Cardiac muscle cell (in vitro differentiated cells and primary cell): ENCODE measurements around the gene ARMC9. TPM values are rescaled to one million over a fixed set of nuclear protein-coding genes. Genes with fewer than 3 reads are reported as not detected.

Experiments used
- DNase-seq, 2 donors: peaks; one replicate each; pipeline versions ENCODE4 v3.0.0 to v3.0.0-alpha.2; 2010 to 2017; ENCODE audit warnings: low read depth in 1 of 2, low spot score in 1 of 2
- H3K27ac ChIP-seq: fragments of 200-600 bp; sonication (generic); 2 replicates; pipeline ENCODE4 v1.5.1; 2016
- H3K27me3 ChIP-seq: fragments of 200-600 bp; sonication (generic); 2 replicates; pipeline ENCODE4 v1.6.0; 2016; ENCODE audit warnings: control low read depth
- H3K36me3 ChIP-seq: fragments of 200-600 bp; sonication (generic); 2 replicates; pipeline ENCODE4 v1.5.1; 2016; ENCODE audit warnings: control low read depth
- H3K4me1 ChIP-seq: fragments of 200-600 bp; sonication (generic); 2 replicates; pipeline ENCODE4 v1.8.1; 2017; ENCODE audit warnings: low read depth, mild to moderate bottlenecking, mixed run types
- H3K4me3 ChIP-seq: fragments of 200-600 bp; sonication (generic); 2 replicates; pipeline ENCODE4 v1.5.1; 2016; ENCODE audit warnings: mild to moderate bottlenecking
- H3K9me3 ChIP-seq: fragments of 200-600 bp; sonication (generic); 2 replicates; pipeline ENCODE4 v1.5.1; 2017; ENCODE audit warnings: low read depth, mild to moderate bottlenecking, control low read depth
- CTCF ChIP-seq: IDR thresholded peaks from 2 replicates; pipeline ENCODE4 v1.5.1; 2012; ENCODE audit warnings: low read depth, mild to moderate bottlenecking, low read length
- polyA plus RNA-seq: library from polyadenylated mRNA; unstranded; fragments of >200 nt; fragmentation: Nextera tagmentation; extraction: Ambion mirVana; gene quantifications from 2 replicates; pipeline ENCODE4 v1.2.1, GENCODE V29; 2016
- total RNA-seq: library from RNA; depleted of rRNA; stranded (reverse); fragments of >200 nt; gene quantifications from 2 replicates; pipeline ENCODE4 v1.2.3, GENCODE V29; 2016

Gene ARMC9
- total and polyA plus RNA-seq, 2 experiments from 2014 or later, result 27.4 to 30.0 TPM

- H3K36me3 ChIP-seq, result no peaks in the 10 kb centered on the region
- no peaks in the 10 kb centered on the region for H3K9me3 ChIP-seq
- no peak overlapping the region for H3K27ac ChIP-seq
- H3K4me1 ChIP-seq, result peaks cover 19% of the 10 kb centered on the region
- H3K4me3 ChIP-seq, result no peak overlapping the region
- TF ChIP-seq CTCF, result no peak
- no peak for DNase-seq
- H3K27me3 ChIP-seq, result no peaks in the 10 kb centered on the region
Observed at GRCh38 chr2:231388725-231389346, 190.4 kb downstream of the ARMC9 start.

DNA sequence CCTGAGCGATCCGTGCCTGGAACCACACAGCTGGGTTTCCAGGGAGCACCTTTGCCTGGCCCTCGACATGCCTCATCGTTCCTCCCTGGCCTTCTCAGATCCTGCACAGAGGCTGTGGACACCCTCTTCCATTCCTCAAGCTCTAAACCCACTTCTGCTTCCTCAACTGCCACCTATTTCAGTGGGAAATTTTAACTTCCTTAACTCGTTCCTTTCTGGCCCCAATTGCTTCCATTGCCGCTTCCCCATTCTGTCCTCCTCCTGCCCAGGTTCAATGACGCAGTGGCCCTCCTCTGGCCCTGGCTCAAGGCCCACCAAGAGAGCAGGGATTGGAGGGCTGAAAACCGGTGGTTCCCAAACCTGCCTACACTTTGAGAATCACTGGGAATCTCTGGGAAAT lies 192.2 kb downstream of the ARMC9 start:
- H3K9me3 ChIP-seq, result no peaks in the 10 kb centered on the region
- H3K27ac ChIP-seq, result no peak overlapping the region
- H3K27me3 ChIP-seq, result peaks cover 6% of the 10 kb centered on the region
- no peak for DNase-seq
- no peak for TF ChIP-seq CTCF
- no peaks in the 10 kb centered on the region for H3K36me3 ChIP-seq
- H3K4me1 ChIP-seq, result peaks cover 19% of the 10 kb centered on the region
- no peak overlapping the region for H3K4me3 ChIP-seq

GRCh38 chr2:231391981-231392380 lies 193.6 kb downstream of the ARMC9 start:
- H3K4me3 ChIP-seq, result no peak overlapping the region
- no peaks in the 10 kb centered on the region for H3K9me3 ChIP-seq
- no peaks in the 10 kb centered on the region for H3K36me3 ChIP-seq
- peaks cover 19% of the 10 kb centered on the region for H3K4me1 ChIP-seq
- DNase-seq, result no peak
- peaks cover 14% of the 10 kb centered on the region for H3K27me3 ChIP-seq
- H3K27ac ChIP-seq, result no peak overlapping the region
- TF ChIP-seq CTCF, result no peak

DNA sequence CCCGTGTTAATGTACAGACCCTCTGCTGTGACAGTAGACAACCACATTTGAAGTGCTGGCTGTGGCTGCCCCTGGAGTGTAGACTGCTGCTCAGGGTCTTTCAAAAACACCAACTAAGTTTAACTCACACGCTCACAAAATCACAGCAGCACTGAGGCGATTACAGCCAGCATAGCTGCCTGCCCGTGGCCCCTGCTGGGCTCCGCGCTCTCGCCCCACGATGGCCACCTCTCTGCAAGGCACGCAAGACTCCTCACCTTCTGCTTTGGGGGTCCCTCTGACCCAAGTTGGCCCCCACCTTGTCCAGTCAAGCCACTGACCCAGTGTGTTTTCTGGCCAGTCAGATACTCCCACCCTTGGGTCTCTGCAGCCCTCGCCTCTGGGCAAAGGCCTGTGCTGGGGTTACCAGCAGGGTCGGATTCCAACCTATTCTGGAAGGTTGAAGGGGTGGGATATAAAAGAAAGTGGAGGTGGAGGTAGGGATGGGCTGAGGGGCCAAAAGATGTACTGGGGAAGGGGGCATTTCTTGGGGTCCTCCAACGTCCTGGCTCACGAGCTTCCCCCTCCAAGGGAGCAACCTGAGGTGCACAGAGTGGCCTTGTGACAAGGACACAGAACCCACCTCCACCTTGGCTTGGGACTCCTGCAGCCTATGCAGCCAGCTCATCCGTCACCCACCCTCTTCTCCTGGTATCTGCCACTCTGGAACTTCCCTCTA lies 194.2 kb downstream of the ARMC9 start:
- H3K27ac ChIP-seq, result no peak overlapping the region
- no peak for DNase-seq
- no peaks in the 10 kb centered on the region for H3K36me3 ChIP-seq
- no peak for TF ChIP-seq CTCF
- no peaks in the 10 kb centered on the region for H3K9me3 ChIP-seq
- peaks cover 14% of the 10 kb centered on the region for H3K27me3 ChIP-seq
- H3K4me3 ChIP-seq, result no peak overlapping the region
- H3K4me1 ChIP-seq, result peaks cover 19% of the 10 kb centered on the region

DNA sequence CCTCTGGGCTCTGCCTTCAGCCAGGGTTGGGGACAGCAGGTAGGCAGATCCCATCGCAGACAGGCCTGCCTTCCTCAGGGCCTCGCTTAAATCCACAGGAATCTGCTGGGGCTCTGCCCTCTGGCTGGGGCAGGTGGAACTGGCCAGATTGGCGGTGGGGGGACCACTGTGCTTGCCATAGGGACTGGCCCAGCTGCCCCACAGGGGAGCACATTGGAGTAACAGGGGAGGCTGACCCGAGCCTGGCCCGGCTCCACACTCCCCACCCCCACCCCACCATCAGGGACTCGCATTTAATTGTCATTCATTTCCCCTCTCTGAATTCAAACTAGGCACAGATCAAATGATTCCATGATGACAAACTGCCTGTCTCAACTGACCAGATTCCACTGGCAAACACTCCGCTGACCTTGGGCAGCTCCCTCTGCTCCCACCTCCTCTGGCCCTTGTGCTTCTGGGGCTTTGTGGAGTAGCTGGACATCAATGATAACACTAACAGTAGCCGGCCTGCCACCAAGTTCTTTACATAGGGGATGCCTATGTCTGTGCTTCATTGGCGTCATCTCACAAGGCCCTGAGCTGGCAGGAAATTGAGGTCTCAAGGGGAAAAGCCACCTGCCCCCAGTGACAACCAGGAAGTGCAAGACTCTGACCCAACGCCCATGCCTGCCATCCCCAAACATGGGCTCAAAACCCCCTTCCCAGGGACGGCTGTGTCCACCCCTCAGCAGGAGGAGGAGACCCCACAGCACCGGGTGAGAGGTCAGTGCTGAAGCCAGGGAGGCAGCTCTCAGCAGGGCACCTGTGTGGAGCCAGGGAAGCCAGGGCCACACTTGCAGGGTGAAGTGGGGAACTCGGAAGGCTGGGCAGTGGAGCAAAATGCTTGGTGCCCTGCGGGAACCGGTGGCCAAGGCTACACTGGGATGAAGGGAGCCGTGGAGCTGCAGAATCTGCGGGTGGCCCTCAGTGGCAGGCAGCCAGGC lies 195.0 kb downstream of the ARMC9 start:
- Histone ChIP-seq H3K4me3 (no peak overlapping the region), H3K27me3 (peaks cover 14% of the 10 kb centered on the region), H3K4me1 (peaks cover 19% of the 10 kb centered on the region), H3K36me3 (no peaks in the 10 kb centered on the region), H3K9me3 (no peaks in the 10 kb centered on the region), H3K27ac (no peak overlapping the region)
- DNase-seq, result no peak
- no peak for TF ChIP-seq CTCF
